ENCODE data around the gene DTYMK.

The DTYMK gene

GRCh38 chr2:241692448-241692847 lies 5.8 kb upstream of the DTYMK start:
- H3K36me3 ChIP-seq = peaks cover 5% of the 10 kb centered on the region
- no peak overlapping the region for H3K4me3 ChIP-seq (ENCODE audit: low read depth in 1 of 2, low read length in 1 of 2)
- H3K4me1 ChIP-seq (ENCODE audit: control insufficient read depth in 1 of 2, insufficient read depth in 1 of 2, low read depth in 1 of 2, low read length in 1 of 2) = peaks cover 9 to 11% of the 10 kb centered on the region in 2 experiments
- TF ChIP-seq, protein P1, sequence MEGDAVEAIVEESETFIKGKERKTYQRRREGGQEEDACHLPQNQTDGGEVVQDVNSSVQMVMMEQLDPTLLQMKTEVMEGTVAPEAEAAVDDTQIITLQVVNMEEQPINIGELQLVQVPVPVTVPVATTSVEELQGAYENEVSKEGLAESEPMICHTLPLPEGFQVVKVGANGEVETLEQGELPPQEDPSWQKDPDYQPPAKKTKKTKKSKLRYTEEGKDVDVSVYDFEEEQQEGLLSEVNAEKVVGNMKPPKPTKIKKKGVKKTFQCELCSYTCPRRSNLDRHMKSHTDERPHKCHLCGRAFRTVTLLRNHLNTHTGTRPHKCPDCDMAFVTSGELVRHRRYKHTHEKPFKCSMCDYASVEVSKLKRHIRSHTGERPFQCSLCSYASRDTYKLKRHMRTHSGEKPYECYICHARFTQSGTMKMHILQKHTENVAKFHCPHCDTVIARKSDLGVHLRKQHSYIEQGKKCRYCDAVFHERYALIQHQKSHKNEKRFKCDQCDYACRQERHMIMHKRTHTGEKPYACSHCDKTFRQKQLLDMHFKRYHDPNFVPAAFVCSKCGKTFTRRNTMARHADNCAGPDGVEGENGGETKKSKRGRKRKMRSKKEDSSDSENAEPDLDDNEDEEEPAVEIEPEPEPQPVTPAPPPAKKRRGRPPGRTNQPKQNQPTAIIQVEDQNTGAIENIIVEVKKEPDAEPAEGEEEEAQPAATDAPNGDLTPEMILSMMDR (IDR thresholded peaks at IDR 0.05) = no peak
- H3K27ac ChIP-seq = no peak overlapping the region
- H3K9me3 ChIP-seq = no peaks in the 10 kb centered on the region
- no peaks in the 10 kb centered on the region for H3K27me3 ChIP-seq

DNA sequence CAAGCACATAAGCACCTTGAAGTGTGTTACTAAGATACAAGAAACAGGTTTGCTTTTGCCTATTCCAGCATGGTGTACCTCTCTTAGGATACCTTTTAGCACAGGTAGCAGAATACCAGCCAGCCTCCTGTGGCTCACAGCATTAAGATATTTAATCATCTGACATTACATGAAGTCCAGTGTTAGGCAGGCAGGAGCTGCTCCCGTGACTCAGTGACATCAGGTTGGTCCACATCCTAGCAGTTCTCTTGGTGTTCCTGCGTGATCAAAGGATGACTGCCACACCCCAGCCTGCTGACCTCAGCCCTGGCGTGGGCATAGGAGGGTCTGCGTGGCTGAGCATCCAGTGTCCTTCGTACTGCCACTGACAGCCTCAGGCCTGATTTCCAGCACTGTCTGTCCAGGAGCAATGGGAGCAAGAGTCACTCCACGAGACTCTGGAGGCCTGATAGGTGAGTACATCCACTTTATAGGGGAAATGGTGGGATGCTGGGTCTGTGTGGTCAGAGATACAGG lies 3.6 kb upstream of the DTYMK start:
- TF ChIP-seq, protein P1 (IDR thresholded peaks at IDR 0.05) = no peak
- H3K4me1 ChIP-seq (ENCODE audit: control insufficient read depth in 1 of 2, insufficient read depth in 1 of 2, low read depth in 1 of 2, low read length in 1 of 2) = peaks cover 22 to 24% of the 10 kb centered on the region in 2 experiments
- H3K4me3 ChIP-seq (ENCODE audit: low read depth in 1 of 2, low read length in 1 of 2) = no peak overlapping the region
- H3K27ac ChIP-seq = no peak overlapping the region
- H3K36me3 ChIP-seq = peaks cover 5% of the 10 kb centered on the region
- no peaks in the 10 kb centered on the region for H3K27me3 ChIP-seq
- H3K9me3 ChIP-seq = no peaks in the 10 kb centered on the region

- no peak overlapping the region for H3K4me3 ChIP-seq (ENCODE audit: low read depth in 1 of 2, low read length in 1 of 2)
- H3K9me3 ChIP-seq = no peaks in the 10 kb centered on the region
- TF ChIP-seq, protein P1 (IDR thresholded peaks at IDR 0.05) = no peak
- H3K27ac ChIP-seq = no peak overlapping the region
- H3K36me3 ChIP-seq = peaks cover 5% of the 10 kb centered on the region
- H3K4me1 ChIP-seq (ENCODE audit: control insufficient read depth in 1 of 2, insufficient read depth in 1 of 2, low read depth in 1 of 2, low read length in 1 of 2) = peaks cover 22% of the 10 kb centered on the region in 2 experiments
- H3K27me3 ChIP-seq = no peaks in the 10 kb centered on the region
These were observed 2.7 kb upstream of the DTYMK start for GRCh38 chr2:241689306-241689705.

- Histone ChIP-seq H3K27ac (peak overlapping the region; percentile 88), H3K9me3 (no peaks in the 10 kb centered on the region), H3K36me3 (peaks cover 6% of the 10 kb centered on the region), H3K27me3 (no peaks in the 10 kb centered on the region), H3K4me1 (ENCODE audit: control insufficient read depth in 1 of 2, insufficient read depth in 1 of 2, low read depth in 1 of 2, low read length in 1 of 2) (peaks cover 22% of the 10 kb centered on the region in 2 experiments), H3K4me3 (ENCODE audit: low read depth in 1 of 2, low read length in 1 of 2) (peak overlapping the region; percentile 81 to 93)
- TF ChIP-seq, protein P1 (IDR thresholded peaks at IDR 0.05) = no peak
These were observed 328 bp downstream of the DTYMK start for GRCh38 chr2:241686324-241686649.

DNA sequence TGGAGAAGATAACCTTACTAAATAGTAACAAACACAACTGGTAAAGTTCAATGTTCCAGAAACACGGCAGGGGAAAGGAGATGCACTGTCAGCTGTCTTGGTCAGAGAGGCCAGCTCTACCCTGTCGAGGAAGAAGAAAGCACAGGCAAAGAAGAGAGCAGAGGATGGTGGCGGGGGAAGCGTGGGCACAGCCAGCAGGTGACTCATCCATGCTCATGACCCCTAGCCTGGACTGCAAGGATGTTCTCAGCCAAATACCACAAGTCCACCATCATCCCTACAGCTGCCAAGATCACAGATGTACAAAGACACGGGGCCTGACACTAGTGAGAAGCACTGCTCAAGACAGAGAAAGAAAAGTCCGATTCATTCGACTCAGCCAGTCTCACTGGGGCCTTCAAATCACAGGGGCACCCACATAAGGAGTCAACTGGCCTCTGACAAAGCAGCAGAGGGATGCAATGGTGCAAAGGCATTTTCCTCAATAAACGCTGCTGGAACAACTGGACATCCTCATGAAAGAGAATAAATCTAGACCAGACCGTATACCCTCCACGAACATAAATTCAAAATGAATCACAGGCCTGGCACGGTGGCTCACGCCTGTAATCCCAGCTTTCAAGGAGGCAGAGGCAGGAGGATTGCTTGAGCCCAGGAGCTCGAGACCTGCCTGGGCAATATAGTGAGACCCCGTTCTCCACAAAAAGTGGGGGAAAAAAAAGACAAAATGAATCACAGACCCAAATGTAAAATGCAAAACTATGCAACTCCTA lies 5.6 kb downstream of the DTYMK start:
- Histone ChIP-seq H3K9me3 (no peaks in the 10 kb centered on the region), H3K27ac (no peak overlapping the region), H3K27me3 (no peaks in the 10 kb centered on the region), H3K4me1 (ENCODE audit: control insufficient read depth in 1 of 2, insufficient read depth in 1 of 2, low read depth in 1 of 2, low read length in 1 of 2) (peaks cover 4 to 6% of the 10 kb centered on the region in 2 experiments), H3K4me3 (ENCODE audit: low read depth in 1 of 2, low read length in 1 of 2) (no peak overlapping the region), H3K36me3 (peaks cover 51% of the 10 kb centered on the region)
- TF ChIP-seq, protein P1 (IDR thresholded peaks at IDR 0.05) = no peak
